CD4-positive, alpha-beta T cell treated with Interferon alpha-2 for 1 hour (primary cell): ENCODE results near the gene EAPP.
A peak's percentile ranks its signal among the peaks of the same experiment; 100 is the strongest.
"Not testable (repeated sequence)": the region's sequence is repeated elsewhere in the genome, so short reads cannot be mapped to it uniquely, and the experiment has no call there.

Source experiments
- DNase-seq, 2 donors: peaks; one replicate each; pipeline ENCODE4 v3.0.0-alpha.2; 2020 to 2022

The EAPP gene, protein sequence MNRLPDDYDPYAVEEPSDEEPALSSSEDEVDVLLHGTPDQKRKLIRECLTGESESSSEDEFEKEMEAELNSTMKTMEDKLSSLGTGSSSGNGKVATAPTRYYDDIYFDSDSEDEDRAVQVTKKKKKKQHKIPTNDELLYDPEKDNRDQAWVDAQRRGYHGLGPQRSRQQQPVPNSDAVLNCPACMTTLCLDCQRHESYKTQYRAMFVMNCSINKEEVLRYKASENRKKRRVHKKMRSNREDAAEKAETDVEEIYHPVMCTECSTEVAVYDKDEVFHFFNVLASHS

DNA sequence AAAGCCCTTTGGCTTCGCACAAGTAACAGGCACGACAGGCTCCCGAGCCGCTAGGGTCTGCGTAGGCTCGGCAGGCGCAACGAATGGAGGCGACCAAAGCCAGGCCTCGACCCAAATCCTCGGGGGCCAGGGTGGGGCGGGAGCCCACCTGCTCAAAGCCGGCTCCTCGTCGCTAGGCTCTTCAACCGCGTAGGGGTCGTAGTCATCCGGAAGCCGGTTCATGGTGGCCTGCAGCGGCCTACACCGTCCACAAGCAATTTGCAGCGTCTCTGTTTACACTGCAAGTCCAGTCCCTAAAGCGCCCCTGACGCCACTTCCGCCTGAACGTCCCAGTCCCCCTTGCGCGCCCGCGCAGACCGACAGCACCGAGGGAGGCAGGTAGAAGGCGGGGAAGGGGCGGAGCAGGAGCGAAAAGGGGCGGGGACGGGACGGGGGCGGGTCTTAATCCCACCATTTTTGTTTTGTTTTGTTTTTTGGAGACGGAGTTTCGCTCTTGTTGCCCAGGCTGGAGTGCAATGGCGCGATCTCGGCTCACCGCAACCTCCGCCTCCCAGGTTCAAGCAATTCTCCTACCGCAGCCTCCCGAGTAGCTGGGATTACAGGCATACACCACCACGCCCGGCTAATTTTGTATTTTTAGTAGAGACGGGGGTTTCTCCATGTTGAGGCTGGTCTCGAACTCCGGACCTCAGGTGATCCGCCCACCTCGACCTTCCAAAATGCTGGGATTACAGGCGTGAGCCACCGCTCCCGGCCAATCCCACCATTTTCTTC lies at the start of gene EAPP:
TSS of gene EAPP (minus strand) at position 295 of the 774 bp plus-strand sequence. CDS start at position 222, 73 bp downstream.
- DNase-seq = peak; percentile 97

DNA sequence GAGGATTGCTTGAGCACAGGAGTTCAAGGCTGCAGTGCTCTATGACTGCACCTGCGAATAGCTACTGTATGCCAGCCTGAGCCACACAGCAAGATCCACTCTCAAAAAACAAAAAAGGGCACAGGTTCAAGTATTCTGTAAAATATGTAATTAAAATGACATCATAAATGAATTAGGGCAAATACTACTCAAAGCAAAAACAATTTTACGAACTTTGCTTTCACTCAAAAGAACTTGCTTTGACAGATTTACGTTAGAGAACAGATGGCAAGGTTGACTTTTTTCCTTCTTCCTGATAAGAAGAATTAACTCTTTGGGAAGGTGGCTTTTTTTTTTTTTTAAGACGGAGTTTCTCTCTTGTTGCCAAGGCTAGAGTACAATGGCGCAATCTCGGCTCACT lies 44.0 kb upstream of the EAPP start:
- DNase-seq = no peak

GRCh38 chr14:34582117-34582680 lies 42.7 kb upstream of the EAPP start:
- no peak for DNase-seq

DNA sequence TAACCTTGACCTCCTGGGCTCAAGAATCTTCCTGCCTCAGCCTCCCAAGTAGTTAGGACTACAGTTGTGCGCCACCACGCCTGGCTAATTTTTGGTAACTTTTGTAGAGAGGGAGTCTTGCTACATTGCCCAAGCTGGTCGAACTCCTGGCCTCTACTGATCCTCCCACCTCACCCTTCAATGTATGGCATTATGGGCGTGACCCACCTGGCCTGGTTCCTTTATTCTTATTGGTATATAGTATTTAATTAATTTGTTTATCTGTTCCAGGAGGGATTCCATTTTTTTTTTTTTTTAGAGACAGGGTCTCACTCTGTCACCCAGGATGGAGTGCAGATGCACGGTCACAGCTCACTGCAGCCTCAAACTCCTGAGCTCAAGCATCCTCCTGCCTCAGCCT lies 40.9 kb upstream of the EAPP start:
- no peak for DNase-seq

DNA sequence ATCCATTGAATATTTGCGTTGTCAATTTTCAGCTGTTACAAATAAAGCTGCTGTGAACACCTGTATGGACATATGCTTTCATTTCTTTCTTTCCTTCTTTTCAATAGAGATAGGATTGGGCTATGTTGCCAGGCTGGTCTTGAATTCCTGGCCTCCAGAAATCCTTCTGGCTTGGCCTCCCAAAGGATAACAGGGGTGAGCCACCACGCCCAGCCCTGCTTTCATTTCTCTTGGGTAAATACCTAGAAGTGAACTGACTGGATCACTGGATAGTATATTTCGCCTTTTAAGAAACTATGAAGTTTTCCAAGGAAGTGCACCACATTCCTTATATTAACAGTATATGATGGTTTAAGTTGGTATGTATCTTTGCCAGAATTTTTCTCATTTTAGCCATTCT lies 32.3 kb upstream of the EAPP start:
- no peak for DNase-seq

- DNase-seq = no peak
Measured at GRCh38 chr14:34569750-34570149, 30.2 kb upstream of the EAPP start.

DNA sequence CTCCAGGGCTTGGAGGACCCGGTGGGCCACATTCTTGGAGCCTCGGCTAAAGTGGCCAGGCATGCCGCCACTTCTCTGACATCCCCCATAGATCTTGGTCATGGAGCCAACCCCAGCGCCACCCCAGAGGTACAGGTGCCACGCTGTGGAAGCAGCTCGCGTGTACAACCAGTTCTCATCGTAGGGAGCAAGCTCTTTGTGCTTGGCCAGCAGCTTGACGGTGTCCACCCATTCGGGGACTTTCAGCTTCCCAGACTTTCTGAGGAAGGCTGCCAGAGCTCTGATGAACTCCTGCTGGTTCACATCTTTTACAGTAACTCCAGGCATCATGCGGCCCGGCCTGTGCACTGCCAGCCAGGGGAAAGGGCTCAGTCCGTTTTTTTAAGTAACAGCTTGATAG lies 29.3 kb upstream of the EAPP start:
- DNase-seq = no peak

GRCh38 chr14:34562776-34563150 lies 23.3 kb upstream of the EAPP start:
- no peak for DNase-seq

DNA sequence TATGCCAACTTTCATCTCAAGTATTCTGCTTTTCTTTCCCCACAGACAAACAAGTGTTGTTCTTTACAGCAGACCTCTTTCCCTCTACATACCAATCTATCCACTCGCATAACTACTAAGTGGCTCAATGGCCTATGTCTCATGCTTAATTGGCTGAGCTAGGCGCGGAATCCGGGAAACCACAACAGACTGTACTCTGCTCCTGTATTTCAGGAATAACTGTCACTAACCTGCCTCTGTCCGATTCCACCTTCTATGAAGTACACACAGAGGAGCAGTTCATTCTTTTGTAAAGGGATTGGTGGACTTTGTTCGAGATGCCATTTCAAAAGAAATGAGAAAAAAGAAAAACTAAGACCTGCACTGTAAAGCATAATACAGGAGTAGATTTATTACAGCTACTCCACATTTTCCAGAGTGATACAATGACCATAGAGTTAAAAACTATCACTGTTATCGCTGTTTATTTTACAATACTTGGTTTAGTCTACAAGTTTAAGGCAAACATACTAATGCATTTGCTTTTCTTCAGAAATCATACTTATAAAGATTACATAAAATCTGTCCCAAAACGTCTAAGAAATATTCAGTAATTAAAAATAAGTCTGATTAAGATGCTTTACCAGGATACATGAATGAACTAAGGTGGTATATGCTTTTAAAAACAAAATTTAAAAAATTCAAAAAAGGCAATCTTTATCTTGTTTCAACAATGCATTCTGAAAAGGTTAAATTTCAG lies 22.7 kb upstream of the EAPP start:
- not testable (repeated sequence) for DNase-seq

DNA sequence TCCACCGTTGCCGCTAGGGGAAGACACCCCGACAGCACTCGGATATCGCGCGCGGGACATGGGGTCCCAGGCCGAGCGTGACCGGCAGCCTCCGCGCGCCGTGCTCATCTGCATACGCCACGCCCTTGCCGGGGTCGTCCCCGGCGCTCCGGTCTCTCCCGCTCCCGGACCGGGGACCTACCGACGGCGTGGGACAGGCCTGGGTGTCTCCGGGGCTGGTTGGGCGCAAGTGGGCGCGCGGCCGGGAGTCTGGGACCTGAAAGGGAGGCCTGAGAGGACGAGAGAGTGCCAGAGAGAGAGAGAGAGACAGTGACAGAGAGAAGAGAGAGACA lies 17.0 kb upstream of the EAPP start:
- DNase-seq = not testable (repeated sequence)

DNA sequence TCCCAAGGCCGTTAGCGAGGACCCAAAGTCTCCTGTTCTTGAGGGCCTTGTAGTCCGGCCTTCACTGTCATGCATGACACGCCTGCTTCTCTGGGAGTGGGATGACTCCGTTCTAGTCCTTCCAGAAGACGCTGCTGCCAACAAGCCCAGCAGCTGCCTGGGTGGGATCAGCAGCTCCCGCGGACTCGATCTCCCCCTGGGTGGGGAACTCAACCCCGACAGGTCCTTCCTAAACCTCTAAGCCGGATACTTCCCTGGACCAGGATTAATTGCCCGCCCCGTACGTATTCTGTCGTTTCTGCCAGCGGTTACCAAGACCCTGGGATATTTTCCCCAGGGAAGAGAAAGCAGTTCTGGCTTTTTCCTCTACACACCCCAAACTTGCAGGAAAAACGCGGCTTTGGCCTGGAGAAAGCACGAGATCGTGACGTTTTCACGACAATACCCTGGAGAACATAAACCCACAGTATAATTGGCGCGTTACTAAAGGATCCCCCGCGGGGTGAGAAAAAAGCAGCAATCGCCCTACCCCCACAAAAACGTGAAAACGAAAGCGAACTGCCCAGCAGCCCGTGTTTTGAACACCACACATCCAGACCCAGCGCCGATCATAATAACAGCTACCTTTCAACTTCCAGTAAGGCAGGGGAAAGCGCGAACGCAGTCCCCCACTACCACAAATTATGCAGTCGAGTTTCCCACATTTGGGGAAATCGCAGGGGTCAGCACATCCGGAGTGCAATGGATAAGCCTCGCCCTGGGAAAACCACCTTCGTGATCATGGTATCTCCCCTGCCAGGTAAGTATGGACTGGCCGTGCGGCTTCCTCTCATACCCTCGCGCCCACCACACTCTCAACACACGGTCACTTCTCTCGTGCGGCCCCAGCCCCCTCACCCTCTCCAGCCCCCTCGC lies 16.3 kb upstream of the EAPP start:
- DNase-seq = not testable (repeated sequence)

- DNase-seq = peak in 1 of 2 donors; percentile 41
Measured at GRCh38 chr14:34554540-34555250, 15.2 kb upstream of the EAPP start.

DNA sequence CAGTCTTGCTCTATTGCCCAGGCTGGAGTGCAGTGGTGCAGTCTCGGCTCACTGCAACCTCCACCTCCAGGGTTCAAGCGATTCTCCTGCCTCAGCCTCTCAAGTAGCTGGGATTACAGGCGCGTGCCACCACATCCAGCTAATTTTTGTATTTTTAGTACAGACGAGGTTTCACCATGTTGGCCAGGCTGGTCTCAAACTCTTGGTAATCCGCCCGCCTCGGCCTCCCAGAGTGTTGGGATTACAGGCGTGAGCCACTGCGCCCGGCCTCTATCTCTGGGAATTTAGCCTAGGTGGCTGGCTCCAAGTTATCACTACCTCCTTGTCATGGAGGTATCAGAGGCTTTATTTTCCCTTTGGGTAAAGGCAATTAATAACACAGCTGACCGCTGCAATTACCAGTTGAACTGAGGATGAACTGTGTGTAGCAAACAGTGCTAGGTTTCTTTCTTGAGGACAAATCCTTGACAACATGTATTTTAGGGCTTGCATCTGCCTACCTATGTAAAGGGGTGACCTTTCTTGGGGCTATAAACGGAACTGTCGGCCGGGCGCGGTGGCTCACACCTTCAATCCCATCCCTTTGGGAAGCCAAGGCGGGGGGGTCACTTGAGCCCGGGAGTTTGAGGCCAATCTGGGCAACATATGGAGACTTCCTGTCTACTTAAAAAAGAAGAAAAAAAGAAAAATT lies 9.9 kb upstream of the EAPP start:
- DNase-seq = not testable (repeated sequence)

GRCh38 chr14:34548472-34548981 lies 9.0 kb upstream of the EAPP start:
- DNase-seq = peak in 1 of 2 donors; percentile 46

DNA sequence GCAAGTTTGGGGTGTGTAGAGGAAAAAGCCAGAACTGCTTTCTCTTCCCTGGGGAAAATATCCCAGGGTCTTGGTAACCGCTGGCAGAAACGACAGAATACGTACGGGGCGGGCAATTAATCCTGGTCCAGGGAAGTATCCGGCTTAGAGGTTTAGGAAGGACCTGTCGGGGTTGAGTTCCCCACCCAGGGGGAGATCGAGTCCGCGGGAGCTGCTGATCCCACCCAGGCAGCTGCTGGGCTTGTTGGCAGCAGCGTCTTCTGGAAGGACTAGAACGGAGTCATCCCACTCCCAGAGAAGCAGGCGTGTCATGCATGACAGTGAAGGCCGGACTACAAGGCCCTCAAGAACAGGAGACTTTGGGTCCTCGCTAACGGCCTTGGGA lies 7.6 kb upstream of the EAPP start:
- not testable (repeated sequence) for DNase-seq

DNA sequence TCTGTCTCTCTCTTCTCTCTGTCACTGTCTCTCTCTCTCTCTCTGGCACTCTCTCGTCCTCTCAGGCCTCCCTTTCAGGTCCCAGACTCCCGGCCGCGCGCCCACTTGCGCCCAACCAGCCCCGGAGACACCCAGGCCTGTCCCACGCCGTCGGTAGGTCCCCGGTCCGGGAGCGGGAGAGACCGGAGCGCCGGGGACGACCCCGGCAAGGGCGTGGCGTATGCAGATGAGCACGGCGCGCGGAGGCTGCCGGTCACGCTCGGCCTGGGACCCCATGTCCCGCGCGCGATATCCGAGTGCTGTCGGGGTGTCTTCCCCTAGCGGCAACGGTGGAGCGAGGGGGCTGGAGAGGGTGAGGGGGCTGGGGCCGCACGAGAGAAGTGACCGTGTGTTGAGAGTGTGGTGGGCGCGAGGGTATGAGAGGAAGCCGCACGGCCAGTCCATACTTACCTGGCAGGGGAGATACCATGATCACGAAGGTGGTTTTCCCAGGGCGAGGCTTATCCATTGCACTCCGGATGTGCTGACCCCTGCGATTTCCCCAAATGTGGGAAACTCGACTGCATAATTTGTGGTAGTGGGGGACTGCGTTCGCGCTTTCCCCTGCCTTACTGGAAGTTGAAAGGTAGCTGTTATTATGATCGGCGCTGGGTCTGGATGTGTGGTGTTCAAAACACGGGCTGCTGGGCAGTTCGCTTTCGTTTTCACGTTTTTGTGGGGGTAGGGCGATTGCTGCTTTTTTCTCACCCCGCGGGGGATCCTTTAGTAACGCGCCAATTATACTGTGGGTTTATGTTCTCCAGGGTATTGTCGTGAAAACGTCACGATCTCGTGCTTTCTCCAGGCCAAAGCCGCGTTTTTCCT lies 7.0 kb upstream of the EAPP start:
- not testable (repeated sequence) for DNase-seq

DNA sequence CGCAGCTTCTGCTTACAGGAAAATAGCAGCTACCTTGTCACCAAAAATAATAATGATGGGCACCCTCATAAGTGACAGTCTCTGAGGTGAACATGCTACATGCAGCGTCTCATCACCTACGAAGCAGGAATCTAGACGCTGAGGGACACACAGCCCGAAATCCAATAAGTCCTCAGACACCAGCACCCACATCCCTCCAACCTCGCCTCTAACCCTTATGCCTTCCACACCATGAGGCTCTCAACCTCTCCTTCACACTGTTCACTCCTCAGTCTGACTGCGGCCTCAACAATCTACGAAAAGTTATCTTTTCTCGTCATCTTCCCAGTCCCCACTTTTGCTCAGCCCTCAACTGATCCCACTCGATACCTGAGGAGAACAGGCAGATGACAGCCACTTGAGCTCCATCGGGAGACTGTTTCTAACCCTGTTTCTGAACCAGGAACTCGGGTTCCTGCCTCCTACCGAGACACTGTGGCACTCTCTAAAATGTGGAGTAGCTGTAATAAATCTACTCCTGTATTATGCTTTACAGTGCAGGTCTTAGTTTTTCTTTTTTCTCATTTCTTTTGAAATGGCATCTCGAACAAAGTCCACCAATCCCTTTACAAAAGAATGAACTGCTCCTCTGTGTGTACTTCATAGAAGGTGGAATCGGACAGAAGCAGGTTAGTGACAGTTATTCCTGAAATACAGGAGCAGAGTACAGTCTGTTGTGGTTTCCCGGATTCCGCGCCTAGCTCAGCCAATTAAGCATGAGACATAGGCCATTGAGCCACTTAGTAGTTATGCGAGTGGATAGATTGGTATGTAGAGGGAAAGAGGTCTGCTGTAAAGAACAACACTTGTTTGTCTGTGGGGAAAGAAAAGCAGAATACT lies 919 bp upstream of the EAPP start:
- DNase-seq = not testable (repeated sequence)

DNA sequence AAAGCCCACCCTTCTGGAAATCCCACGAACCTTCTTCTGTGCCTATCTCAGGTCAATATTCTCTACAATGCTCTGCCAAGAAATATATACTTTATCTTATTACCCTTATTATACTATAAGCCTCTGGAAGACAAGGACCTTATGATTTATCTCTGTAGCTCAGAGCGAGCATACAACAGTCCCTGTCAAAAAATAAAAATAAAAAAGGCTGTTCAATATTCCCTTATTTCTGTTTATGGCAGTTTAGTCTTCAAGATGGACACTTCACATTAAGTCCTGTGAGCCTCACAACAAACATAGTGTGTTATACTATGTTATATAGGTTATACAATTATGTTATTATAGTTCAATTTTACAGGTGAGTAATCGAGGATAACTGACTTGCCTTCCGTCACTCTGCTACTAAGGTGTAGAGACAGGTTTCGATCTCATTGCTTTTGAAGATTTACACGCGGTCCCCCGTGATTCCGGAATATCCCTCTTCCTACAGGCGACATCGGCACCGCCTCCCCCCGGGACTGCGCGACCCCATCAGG lies 562 bp downstream of the EAPP start:
- DNase-seq = no peak
